ENCODE data around the gene MCRIP1.

GRCh38 chr17:81810476-81810875, 22.6 kb downstream of the MCRIP1 start:
- TF ChIP-seq CTCF (conservative IDR thresholded peaks at IDR 0.05; ENCODE audit: low read depth, low read length), result no peak
- no peak for TF ChIP-seq POLR2A (IDR thresholded peaks at IDR 0.05; ENCODE audit: low read depth, low read length)
- no peak for TF ChIP-seq USF2 (IDR thresholded peaks at IDR 0.05; ENCODE audit: low read depth, low read length)
- no peak for TF ChIP-seq RFX5 (IDR thresholded peaks at IDR 0.05; ENCODE audit: low read depth, low read length)
- no peak for TF ChIP-seq MAFK (IDR thresholded peaks at IDR 0.05; ENCODE audit: low read depth, low read length)
- TF ChIP-seq RCOR1 (IDR thresholded peaks at IDR 0.05; ENCODE audit: insufficient replicate concordance, low read length), result no peak
- no peak for TF ChIP-seq ELK1 (IDR thresholded peaks at IDR 0.05; ENCODE audit: borderline replicate concordance, low read depth, low read length)
